IPS DF 6.9 (cell line): ENCODE measurements around the gene SMPD4.
"Not testable (repeated sequence)": the region's sequence is repeated elsewhere in the genome, so short reads cannot be mapped to it uniquely, and the experiment has no call there.

ENCODE experiments used
- DNase-seq: peaks from one replicate; pipeline ENCODE4 v3.0.0-alpha.2; 2013; ENCODE audit warnings: low read depth, low spot score
- H3K27ac ChIP-seq: one replicate; pipeline ENCODE4 v1.5.1; 2013; ENCODE audit warnings: low read length, control low read depth
- H3K27me3 ChIP-seq: 2 replicates; pipeline ENCODE4 v1.6.1; 2013; ENCODE audit warnings: mild to moderate bottlenecking, low read length; ENCODE audit not compliant: control insufficient read depth, insufficient read depth
- H3K36me3 ChIP-seq: 2 replicates; pipeline ENCODE4 v1.6.1; 2013; ENCODE audit warnings: low read length; ENCODE audit not compliant: control insufficient read depth, insufficient read depth
- H3K4me1 ChIP-seq: 2 replicates; pipeline ENCODE4 v1.6.1; 2013; ENCODE audit warnings: low read length; ENCODE audit not compliant: control insufficient read depth, insufficient read depth
- H3K4me3 ChIP-seq: 2 replicates; pipeline ENCODE4 v1.5.1; 2013; ENCODE audit warnings: mild to moderate bottlenecking, low read length
- H3K9me3 ChIP-seq: 2 replicates; pipeline ENCODE4 v1.6.1; 2013; ENCODE audit warnings: low read length, inconsistent platforms; ENCODE audit not compliant: control insufficient read depth, insufficient read depth
- WGBS: extraction: QIAGEN DNeasy Blood & Tissue Kit; methylation state at CpG from one replicate; pipeline ENCODE4 v1.1.7; 2013; ENCODE audit warnings: mixed read lengths, missing lambda C conversion rate; ENCODE audit not compliant: insufficient read length, insufficient coverage; 5-methylcytosine and 5-hydroxymethylcytosine counted together

Gene SMPD4

GRCh38 chr2:130202518-130202917 is 21.1 kb upstream of the SMPD4 start:
- H3K27ac ChIP-seq, H3K4me3 ChIP-seq, H3K4me1 ChIP-seq, DNase-seq, H3K36me3 ChIP-seq, H3K27me3 ChIP-seq, H3K9me3 ChIP-seq: not testable (repeated sequence)
- no CpG with 5 or more reads among the region's 7 CpGs for WGBS

- Histone ChIP-seq H3K27me3 (no peaks in the 10 kb centered on the region), H3K4me3 (no peak within 1 kb of the TSS), H3K4me1 (no peaks in the 10 kb centered on the region), H3K9me3 (no peaks in the 10 kb centered on the region), H3K27ac (no peak within 1 kb of the TSS), H3K36me3 (no peaks in the 10 kb centered on the region)
- no CpG with 5 or more reads among the region's 26 CpGs for WGBS
- no peak for DNase-seq
Measured at GRCh38 chr2:130198343-130198742, 16.9 kb upstream of the SMPD4 start, which contains the start of gene TUBA3E. Gene TUBA3E, minus strand, starts transcription at chr2:130198439. Its CDS starts 79 bp downstream, at chr2:130198360.

GRCh38 chr2:130196052-130196451 is 14.7 kb upstream of the SMPD4 start:
- H3K4me3 ChIP-seq, H3K27me3 ChIP-seq, H3K9me3 ChIP-seq, H3K36me3 ChIP-seq, H3K27ac ChIP-seq, DNase-seq, H3K4me1 ChIP-seq: not testable (repeated sequence)
- WGBS, result no CpG with 5 or more reads among the region's 13 CpGs

GRCh38 chr2:130195089-130195635 is 13.8 kb upstream of the SMPD4 start:
- not testable (repeated sequence) for H3K9me3 ChIP-seq, H3K27me3 ChIP-seq, H3K36me3 ChIP-seq, H3K27ac ChIP-seq, DNase-seq, H3K4me1 ChIP-seq, H3K4me3 ChIP-seq
- no CpG with 5 or more reads among the region's 9 CpGs for WGBS

- not testable (repeated sequence) for H3K4me3 ChIP-seq, DNase-seq, H3K27ac ChIP-seq, H3K4me1 ChIP-seq, H3K36me3 ChIP-seq, H3K9me3 ChIP-seq, H3K27me3 ChIP-seq
- no CpG with 5 or more reads among the region's 22 CpGs for WGBS
Measured at GRCh38 chr2:130193824-130194223, 12.4 kb upstream of the SMPD4 start.

GRCh38 chr2:130192451-130192850 is 11.0 kb upstream of the SMPD4 start:
- H3K27ac ChIP-seq, H3K9me3 ChIP-seq, DNase-seq, H3K4me3 ChIP-seq, H3K27me3 ChIP-seq, H3K4me1 ChIP-seq, H3K36me3 ChIP-seq: not testable (repeated sequence)
- WGBS, result no CpG with 5 or more reads among the region's 3 CpGs

GRCh38 chr2:130191319-130191718 is 9.9 kb upstream of the SMPD4 start:
- DNase-seq, H3K27me3 ChIP-seq, H3K36me3 ChIP-seq, H3K27ac ChIP-seq, H3K9me3 ChIP-seq, H3K4me3 ChIP-seq, H3K4me1 ChIP-seq: not testable (repeated sequence)
- WGBS, result no CpG with 5 or more reads among the region's 6 CpGs

- no peaks in the 10 kb centered on the region for H3K9me3 ChIP-seq
- no peaks in the 10 kb centered on the region for H3K4me1 ChIP-seq
- no CpG with 5 or more reads among the region's 15 CpGs for WGBS
- no peaks in the 10 kb centered on the region for H3K27me3 ChIP-seq
- H3K36me3 ChIP-seq, result no peaks in the 10 kb centered on the region
- no peak overlapping the region for H3K4me3 ChIP-seq
- DNase-seq, result no peak
- H3K27ac ChIP-seq, result no peak overlapping the region
Measured at GRCh38 chr2:130190237-130190636, 8.8 kb upstream of the SMPD4 start.

- not testable (repeated sequence) for H3K36me3 ChIP-seq, H3K27me3 ChIP-seq
- no CpG with 5 or more reads among the region's 4 CpGs for WGBS
Measured at GRCh38 chr2:130188958-130189357, 7.6 kb upstream of the SMPD4 start.

GRCh38 chr2:130187859-130188792 is 6.7 kb upstream of the SMPD4 start:
- not testable (repeated sequence) for H3K9me3 ChIP-seq, H3K27ac ChIP-seq, H3K4me1 ChIP-seq, H3K4me3 ChIP-seq, H3K27me3 ChIP-seq, H3K36me3 ChIP-seq, DNase-seq
- WGBS, result no CpG with 5 or more reads among the region's 17 CpGs

More at GRCh38 chr2:130188958-130189357, 7.6 kb upstream of the SMPD4 start:
- not testable (repeated sequence) for H3K4me3 ChIP-seq, H3K27ac ChIP-seq, DNase-seq, H3K4me1 ChIP-seq, H3K9me3 ChIP-seq
